SU-DHL-6 (cell line): ENCODE measurements around the gene KIF1A.

ENCODE experiments used
- H2AFZ ChIP-seq: fragments of 200-600 bp; sonication (generic); 2 replicates; pipeline ENCODE4 v1.6.1; 2014; ENCODE audit warnings: low read depth, mild to moderate bottlenecking, moderate library complexity, mixed read lengths, antibody characterized with exemption, low read length; ENCODE audit not compliant: severe bottlenecking
- H3F3A ChIP-seq: fragments of 200-600 bp; shearing (Covaris generic); 2 replicates; pipeline ENCODE4 v1.6.0; 2016; ENCODE audit warnings: antibody characterized with exemption, mild to moderate bottlenecking; ENCODE audit not compliant: insufficient read depth
- H3K27ac ChIP-seq: fragments of 200-600 bp; sonication (generic); 2 replicates; pipeline ENCODE4 v1.5.1; 2016; ENCODE audit warnings: low read depth, mild to moderate bottlenecking, low read length, moderate library complexity, mixed read lengths
- H3K27me3 ChIP-seq: fragments of 200-600 bp; sonication (generic), shearing (Covaris generic); 2 replicates; pipeline ENCODE4 v1.6.0; 2014; ENCODE audit warnings: mild to moderate bottlenecking, low read length
- H3K36me3 ChIP-seq: fragments of 200-600 bp; sonication (generic); 2 replicates; pipeline ENCODE4 v1.6.1; 2014; ENCODE audit warnings: mild to moderate bottlenecking, low read length, mixed read lengths
- H3K4me2 ChIP-seq: fragments of 300-600, 200-600 bp; shearing (Covaris generic), sonication (generic); 2 replicates; pipeline ENCODE4 v1.6.0; 2014; ENCODE audit warnings: low read length, low read depth, mild to moderate bottlenecking; ENCODE audit not compliant: poor library complexity, severe bottlenecking
- H3K4me3 ChIP-seq: fragments of 200-600 bp; sonication (generic); 2 replicates; pipeline ENCODE4 v1.5.1; 2014; ENCODE audit warnings: antibody characterized with exemption, low read length, mild to moderate bottlenecking, mixed read lengths; ENCODE audit not compliant: insufficient read depth, poor library complexity, severe bottlenecking
- H3K79me2 ChIP-seq: fragments of 200-600 bp; sonication (generic); 2 replicates; pipeline ENCODE4 v1.6.1; 2014; ENCODE audit warnings: mild to moderate bottlenecking, low read length, moderate library complexity; ENCODE audit not compliant: insufficient read depth
- H3K9ac ChIP-seq: fragments of 200-600 bp; sonication (generic); 2 replicates; pipeline ENCODE4 v1.7.0; 2014; ENCODE audit warnings: mild to moderate bottlenecking, low read length
- H3K9me2 ChIP-seq: fragments of 200-600 bp; sonication (generic); replicated peaks from 2 replicates; pipeline ENCODE4 v1.6.1; 2014; ENCODE audit warnings: low read length; ENCODE audit not compliant: insufficient read depth
- H3K9me3 ChIP-seq: fragments of 200-600 bp; sonication (generic); 2 replicates; pipeline ENCODE4 v1.6.1; 2014; ENCODE audit warnings: low read length, mixed read lengths; ENCODE audit not compliant: insufficient read depth
- H4K20me1 ChIP-seq: fragments of 200-600 bp; sonication (generic); 2 replicates; pipeline ENCODE4 v1.6.1; 2014; ENCODE audit warnings: low read depth, mild to moderate bottlenecking, antibody characterized with exemption, low read length, moderate library complexity, mixed read lengths
- EZH2phosphoT487 ChIP-seq: fragments of 200-600 bp; sonication (generic), shearing (Covaris generic); conservative IDR thresholded peaks from 2 replicates; pipeline ENCODE4 v1.6.1; 2018; ENCODE audit warnings: mild to moderate bottlenecking, antibody characterized with exemption, low read length, moderate library complexity, mixed read lengths
- TF ChIP-seq, protein P1 (sequence below): fragments of 200-600 bp; sonication (generic); IDR thresholded peaks from one replicate; pipeline ENCODE4 v1.5.1; 2017; ENCODE audit warnings: antibody characterized with exemption, mild to moderate bottlenecking, low read length, moderate library complexity; ENCODE audit not compliant: insufficient read depth, poor library complexity, severe bottlenecking

KIF1A gene

DNA sequence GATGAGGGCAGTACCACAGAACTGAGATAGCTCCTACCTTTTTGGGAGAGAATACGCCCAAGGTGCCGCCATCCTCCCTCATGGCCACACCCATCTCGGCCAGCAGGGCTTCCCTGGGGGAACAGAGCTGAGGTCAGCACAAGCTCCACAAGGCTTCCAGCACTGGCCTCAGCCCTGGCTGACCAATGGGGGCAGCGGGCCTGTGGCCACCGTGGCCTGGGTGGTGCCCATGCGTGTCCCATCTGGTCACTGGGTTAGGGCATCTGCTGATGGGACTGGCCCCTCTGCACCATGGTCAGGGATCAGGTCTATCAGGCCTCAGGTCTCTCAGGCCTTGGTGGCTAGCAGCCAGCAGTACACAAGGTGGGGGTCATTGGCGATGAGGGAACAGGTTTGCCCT is 50.9 kb downstream of the KIF1A start:
- Histone ChIP-seq H4K20me1 (no peaks in the 10 kb centered on the region), H3K36me3 (no peaks in the 10 kb centered on the region), H3K27me3 (no peaks in the 10 kb centered on the region), H3K9ac (no peak overlapping the region), H3K79me2 (no peaks in the 10 kb centered on the region), H3F3A (no peaks in the 10 kb centered on the region), H3K9me2 (no peaks in the 10 kb centered on the region), H3K4me2 (no peak overlapping the region), H3K9me3 (no peaks in the 10 kb centered on the region), H3K27ac (no peak overlapping the region), H2AFZ (no peak overlapping the region), H3K4me3 (no peak overlapping the region)
- TF ChIP-seq, protein P1, sequence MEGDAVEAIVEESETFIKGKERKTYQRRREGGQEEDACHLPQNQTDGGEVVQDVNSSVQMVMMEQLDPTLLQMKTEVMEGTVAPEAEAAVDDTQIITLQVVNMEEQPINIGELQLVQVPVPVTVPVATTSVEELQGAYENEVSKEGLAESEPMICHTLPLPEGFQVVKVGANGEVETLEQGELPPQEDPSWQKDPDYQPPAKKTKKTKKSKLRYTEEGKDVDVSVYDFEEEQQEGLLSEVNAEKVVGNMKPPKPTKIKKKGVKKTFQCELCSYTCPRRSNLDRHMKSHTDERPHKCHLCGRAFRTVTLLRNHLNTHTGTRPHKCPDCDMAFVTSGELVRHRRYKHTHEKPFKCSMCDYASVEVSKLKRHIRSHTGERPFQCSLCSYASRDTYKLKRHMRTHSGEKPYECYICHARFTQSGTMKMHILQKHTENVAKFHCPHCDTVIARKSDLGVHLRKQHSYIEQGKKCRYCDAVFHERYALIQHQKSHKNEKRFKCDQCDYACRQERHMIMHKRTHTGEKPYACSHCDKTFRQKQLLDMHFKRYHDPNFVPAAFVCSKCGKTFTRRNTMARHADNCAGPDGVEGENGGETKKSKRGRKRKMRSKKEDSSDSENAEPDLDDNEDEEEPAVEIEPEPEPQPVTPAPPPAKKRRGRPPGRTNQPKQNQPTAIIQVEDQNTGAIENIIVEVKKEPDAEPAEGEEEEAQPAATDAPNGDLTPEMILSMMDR, result no peak
- no peak for TF ChIP-seq EZH2phosphoT487

DNA sequence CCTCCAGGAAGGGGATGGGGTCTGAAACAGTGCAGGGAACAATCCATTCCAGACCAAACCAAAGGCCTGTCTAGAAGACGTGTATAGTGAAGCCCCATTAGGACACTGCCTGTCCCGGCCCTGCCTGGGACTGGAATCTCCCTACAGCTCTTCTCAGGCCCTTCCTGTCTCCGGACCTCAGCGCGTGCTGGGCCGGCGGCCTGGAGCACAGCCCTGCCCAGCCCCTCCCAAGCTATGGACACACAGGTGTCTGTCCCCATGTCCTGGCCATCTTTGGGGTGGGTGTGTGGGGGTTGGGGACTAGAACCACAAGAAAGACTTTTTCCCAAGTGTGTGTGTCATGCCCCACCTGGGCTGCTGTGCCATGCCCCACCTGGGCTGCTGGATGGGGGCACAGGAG is 51.8 kb downstream of the KIF1A start:
- no peak for TF ChIP-seq EZH2phosphoT487
- TF ChIP-seq, protein P1, result no peak
- Histone ChIP-seq H3K4me2 (no peak overlapping the region), H3K27ac (no peak overlapping the region), H3K27me3 (no peaks in the 10 kb centered on the region), H3F3A (no peaks in the 10 kb centered on the region), H2AFZ (no peak overlapping the region), H3K36me3 (no peaks in the 10 kb centered on the region), H3K9me3 (no peaks in the 10 kb centered on the region), H3K9me2 (no peaks in the 10 kb centered on the region), H3K9ac (no peak overlapping the region), H4K20me1 (no peaks in the 10 kb centered on the region), H3K79me2 (no peaks in the 10 kb centered on the region), H3K4me3 (no peak overlapping the region)

DNA sequence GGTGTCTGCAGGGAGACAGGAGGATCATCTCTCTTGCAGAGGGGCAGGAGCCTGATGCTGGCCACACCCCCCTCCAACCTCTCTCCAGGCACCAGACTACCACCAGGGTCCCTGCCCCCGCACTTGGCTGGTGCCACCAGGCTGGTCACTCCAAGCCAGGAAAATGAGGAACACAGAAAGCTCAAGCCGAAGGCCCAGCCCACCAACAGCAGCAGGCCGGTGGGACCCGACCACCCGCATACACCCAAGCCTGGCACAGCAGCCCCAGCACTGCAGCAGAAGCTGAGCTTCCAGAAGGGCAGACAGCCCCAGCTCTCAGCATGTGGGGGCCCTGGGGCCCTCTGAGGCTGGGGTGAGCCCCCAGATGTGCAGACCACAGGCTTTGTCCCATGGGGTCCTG is 52.7 kb downstream of the KIF1A start:
- H3K9ac ChIP-seq, result no peak overlapping the region
- no peaks in the 10 kb centered on the region for H3K9me3 ChIP-seq
- no peaks in the 10 kb centered on the region for H4K20me1 ChIP-seq
- H3K4me2 ChIP-seq, result no peak overlapping the region
- no peaks in the 10 kb centered on the region for H3K79me2 ChIP-seq
- no peak overlapping the region for H3K27ac ChIP-seq
- H3F3A ChIP-seq, result no peaks in the 10 kb centered on the region
- H3K27me3 ChIP-seq, result no peaks in the 10 kb centered on the region
- no peaks in the 10 kb centered on the region for H3K36me3 ChIP-seq
- H2AFZ ChIP-seq, result no peak overlapping the region
- no peaks in the 10 kb centered on the region for H3K9me2 ChIP-seq
- no peak overlapping the region for H3K4me3 ChIP-seq
- no peak for TF ChIP-seq EZH2phosphoT487
- TF ChIP-seq, protein P1, result no peak

DNA sequence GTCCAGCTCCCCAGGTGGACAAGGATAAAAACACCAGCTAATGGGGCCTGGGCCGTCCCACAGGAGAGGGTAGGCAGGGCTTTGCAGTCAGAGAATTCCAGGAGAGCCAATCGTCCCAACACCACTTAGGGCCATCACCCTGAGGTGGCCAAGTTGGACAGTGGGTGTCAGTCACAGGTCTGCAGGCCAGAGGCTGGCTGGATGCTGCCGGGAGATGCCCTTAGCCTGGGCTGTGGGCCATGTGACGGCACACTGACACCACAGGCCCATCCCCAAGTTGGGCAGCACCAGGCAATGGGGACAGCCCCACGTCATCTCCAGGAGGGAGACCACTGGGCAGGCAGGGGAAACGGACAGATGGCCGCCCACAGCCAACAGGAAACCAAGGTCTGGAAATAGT is 53.9 kb downstream of the KIF1A start:
- H4K20me1 ChIP-seq, result no peaks in the 10 kb centered on the region
- no peaks in the 10 kb centered on the region for H3F3A ChIP-seq
- H3K36me3 ChIP-seq, result no peaks in the 10 kb centered on the region

More for the DNA sequence above, 53.9 kb downstream of the KIF1A start:
- Histone ChIP-seq H3K4me2 (no peak overlapping the region), H3K79me2 (no peaks in the 10 kb centered on the region), H3K9me2 (no peaks in the 10 kb centered on the region), H3K27me3 (no peaks in the 10 kb centered on the region), H3K9ac (no peak overlapping the region), H3K4me3 (no peak overlapping the region), H3K9me3 (no peaks in the 10 kb centered on the region), H2AFZ (no peak overlapping the region), H3K27ac (no peak overlapping the region)
- TF ChIP-seq EZH2phosphoT487, result no peak
- TF ChIP-seq, protein P1, result no peak
